ENCODE data around the gene MAN1A1.
A peak's percentile ranks its signal among the peaks of the same experiment; 100 is the strongest.

DNA sequence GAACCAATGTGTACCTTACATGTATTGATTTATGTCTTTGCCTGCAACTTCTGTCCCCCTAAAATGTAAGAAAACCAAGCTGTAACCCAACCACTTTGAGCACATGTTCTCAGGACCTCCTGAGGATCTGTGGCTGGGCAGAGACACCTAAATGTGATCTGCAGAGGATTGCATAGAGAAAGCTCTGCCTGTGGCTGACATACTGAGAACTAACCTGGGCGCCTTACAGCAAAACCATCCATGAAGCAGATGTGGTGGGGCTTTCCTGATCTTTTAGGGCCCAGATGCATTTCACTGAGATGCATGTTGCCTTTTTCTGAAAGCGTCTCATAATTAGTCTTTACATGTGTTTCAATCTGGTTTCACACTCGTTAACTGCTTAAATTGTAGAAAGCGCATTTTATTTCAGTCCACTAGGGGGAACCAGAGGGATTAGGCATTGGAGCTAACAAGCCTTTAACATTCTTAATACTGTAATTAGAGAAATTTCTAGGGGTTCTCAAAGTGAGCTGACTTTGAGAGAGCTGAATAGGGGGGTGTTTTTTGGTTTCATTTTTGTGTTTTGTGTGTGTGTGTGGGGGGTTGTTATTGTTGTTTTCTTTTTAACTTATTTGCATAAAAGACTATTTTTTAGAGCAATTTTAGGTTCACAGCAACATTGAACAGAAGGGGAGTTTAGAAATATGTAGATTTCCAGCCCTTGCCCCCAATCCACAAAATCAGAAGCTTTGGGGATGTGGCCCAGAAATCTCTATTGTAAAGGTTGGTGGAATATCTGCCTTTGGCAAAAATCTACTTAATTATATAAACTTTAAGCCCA is 220.2 kb downstream of the MAN1A1 start:
- no peak for TF ChIP-seq POLR2AphosphoS5 (IDR thresholded peaks at IDR 0.05)
- TF ChIP-seq, protein P1, sequence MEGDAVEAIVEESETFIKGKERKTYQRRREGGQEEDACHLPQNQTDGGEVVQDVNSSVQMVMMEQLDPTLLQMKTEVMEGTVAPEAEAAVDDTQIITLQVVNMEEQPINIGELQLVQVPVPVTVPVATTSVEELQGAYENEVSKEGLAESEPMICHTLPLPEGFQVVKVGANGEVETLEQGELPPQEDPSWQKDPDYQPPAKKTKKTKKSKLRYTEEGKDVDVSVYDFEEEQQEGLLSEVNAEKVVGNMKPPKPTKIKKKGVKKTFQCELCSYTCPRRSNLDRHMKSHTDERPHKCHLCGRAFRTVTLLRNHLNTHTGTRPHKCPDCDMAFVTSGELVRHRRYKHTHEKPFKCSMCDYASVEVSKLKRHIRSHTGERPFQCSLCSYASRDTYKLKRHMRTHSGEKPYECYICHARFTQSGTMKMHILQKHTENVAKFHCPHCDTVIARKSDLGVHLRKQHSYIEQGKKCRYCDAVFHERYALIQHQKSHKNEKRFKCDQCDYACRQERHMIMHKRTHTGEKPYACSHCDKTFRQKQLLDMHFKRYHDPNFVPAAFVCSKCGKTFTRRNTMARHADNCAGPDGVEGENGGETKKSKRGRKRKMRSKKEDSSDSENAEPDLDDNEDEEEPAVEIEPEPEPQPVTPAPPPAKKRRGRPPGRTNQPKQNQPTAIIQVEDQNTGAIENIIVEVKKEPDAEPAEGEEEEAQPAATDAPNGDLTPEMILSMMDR (IDR thresholded peaks at IDR 0.05 in 8 of 11, conservative IDR thresholded peaks at IDR 0.05 in 3 of 11), result peak in 10 of 11 experiments; percentile 47 to 82 (median 71)
- TF ChIP-seq POLR2A (IDR thresholded peaks at IDR 0.05), result no peak

Measured in spleen (tissue), 7 donors.